Thyroid gland (tissue), 4 donors: ENCODE results near the gene CFAP251. TPM values are rescaled to one million over a fixed set of nuclear protein-coding genes. Genes with fewer than 3 reads are reported as not detected.

Experiments used
- DNase-seq, 2 donors: peaks; one replicate each; pipeline ENCODE4 v3.0.0-alpha.2; 2019
- H3K27ac ChIP-seq, 3 donors: fragments of 200-600 bp; sonication (generic); 1 replicate in 2 of 3; 2 replicates in 1 of 3; pipeline ENCODE4 v1.5.1; 2016 to 2019; ENCODE audit warnings: mild to moderate bottlenecking in 1 of 3, moderate library complexity in 1 of 3
- H3K27me3 ChIP-seq: fragments of 200-600 bp; sonication (generic); one replicate; pipeline ENCODE4 v1.5.1; 2019
- H3K36me3 ChIP-seq, 2 donors: fragments of 200-600 bp; sonication (generic); one replicate each; pipeline ENCODE4 v1.5.1; 2016 to 2019
- H3K4me1 ChIP-seq, 2 donors: fragments of 200-600 bp; sonication (generic); one replicate each; pipeline ENCODE4 v1.5.1; 2017 to 2019
- H3K4me3 ChIP-seq, 3 donors: fragments of 200-600 bp; sonication (generic); replicated peaks in 1 of 3; 1 replicate in 2 of 3; 2 replicates in 1 of 3; pipeline ENCODE4 v1.5.1; 2016; ENCODE audit warnings: mild to moderate bottlenecking in 1 of 3
- H3K9me3 ChIP-seq: fragments of 200-600 bp; sonication (generic); one replicate; pipeline ENCODE4 v1.5.1; 2017
- POLR2A ChIP-seq, 2 donors: fragments of 450-650 bp; IDR thresholded peaks; one replicate each; pipeline ENCODE4 v1.6.1; 2017; ENCODE audit warnings: antibody characterized with exemption in 2 of 2, mild to moderate bottlenecking in 2 of 2, moderate library complexity in 1 of 2
- WGBS, 2 donors: methylation state at CpG; one replicate each; pipeline ENCODE4 v1.1.5; 2017; 5-methylcytosine and 5-hydroxymethylcytosine counted together
- intact Hi-C: fragments of 100-400 bp; cut with DNase I; formaldehyde crosslinking; loops from one replicate; pipeline ENCODE4 v1.15.1; 2023
- total RNA-seq, 4 donors: library from RNA; depleted of rRNA; stranded (reverse); fragments of >200 nt; gene quantifications; one replicate each; pipeline ENCODE4 v1.2.3, GENCODE V29; 2016
- TF ChIP-seq, protein P1 (sequence below), 6 experiments: fragments of 200-600 bp in 3 of 6; fragments of 450-650 bp in 3 of 6; sonication (generic) in 3 of 6; IDR thresholded peaks; one replicate each; pipeline ENCODE4 v1.5.1; 2016 to 2019; ENCODE audit warnings: antibody characterized with exemption in 6 of 6, mild to moderate bottlenecking in 2 of 6, inconsistent platforms in 1 of 6, moderate library complexity in 1 of 6

Gene CFAP251
- total RNA-seq, 4 donors from 2014 or later, result 17.7 to 27.0 (median 23.7) TPM

DNA sequence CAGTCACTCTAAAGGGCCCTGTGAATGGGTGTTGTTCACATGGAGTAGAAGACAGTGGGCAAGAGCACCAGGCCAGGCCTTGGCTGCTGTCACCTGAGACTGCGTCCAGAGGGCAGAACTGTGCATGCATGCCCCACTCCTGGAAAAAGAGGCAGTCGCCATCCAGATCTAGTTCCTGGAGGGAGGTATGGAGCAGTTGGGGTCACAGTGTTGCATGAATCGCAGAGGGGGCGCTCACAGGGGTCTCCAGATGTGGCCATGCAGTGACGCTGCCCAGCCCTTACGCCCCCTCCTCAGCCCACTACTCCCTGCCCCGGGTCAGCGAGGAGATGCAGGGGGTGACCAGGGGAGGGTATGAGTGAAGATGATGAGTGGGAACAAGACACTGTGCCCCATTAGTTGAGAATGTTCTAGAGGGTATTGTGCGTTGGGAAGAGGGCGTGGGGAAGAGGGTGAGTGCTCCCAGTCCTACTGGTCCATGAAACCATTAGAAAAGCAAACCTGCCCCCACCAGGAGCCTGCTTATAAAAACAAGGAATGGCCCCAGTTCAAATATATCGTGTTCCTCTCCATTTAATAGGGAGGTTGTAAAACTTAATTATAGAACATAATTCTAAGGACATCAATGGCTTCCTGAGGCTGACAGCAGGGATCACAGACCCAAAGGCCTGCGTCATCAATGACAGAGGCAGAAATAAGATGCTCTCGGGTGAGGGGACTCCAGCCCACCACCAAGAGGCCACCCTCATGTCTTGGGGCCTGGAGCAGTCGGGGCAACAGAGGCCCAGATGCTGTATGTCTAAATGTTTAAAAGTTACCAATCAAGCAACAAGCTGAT is 71.1 kb downstream of the CFAP251 start:
- Histone ChIP-seq H3K9me3 (no peaks in the 10 kb centered on the region), H3K4me3 (no peak overlapping the region), H3K27ac (no peak overlapping the region), H3K36me3 (no peaks in the 10 kb centered on the region), H3K4me1 (peaks cover 0 to 10% of the 10 kb centered on the region in 2 donors), H3K27me3 (no peaks in the 10 kb centered on the region)
- intact Hi-C loops, result no loop called here
- no peak for TF ChIP-seq POLR2A (IDR thresholded peaks at IDR 0.05)
- 93 to 94% methylated on average over 14 of the region's 14 CpGs for WGBS, 2 donors
- DNase-seq, result no peak

DNA sequence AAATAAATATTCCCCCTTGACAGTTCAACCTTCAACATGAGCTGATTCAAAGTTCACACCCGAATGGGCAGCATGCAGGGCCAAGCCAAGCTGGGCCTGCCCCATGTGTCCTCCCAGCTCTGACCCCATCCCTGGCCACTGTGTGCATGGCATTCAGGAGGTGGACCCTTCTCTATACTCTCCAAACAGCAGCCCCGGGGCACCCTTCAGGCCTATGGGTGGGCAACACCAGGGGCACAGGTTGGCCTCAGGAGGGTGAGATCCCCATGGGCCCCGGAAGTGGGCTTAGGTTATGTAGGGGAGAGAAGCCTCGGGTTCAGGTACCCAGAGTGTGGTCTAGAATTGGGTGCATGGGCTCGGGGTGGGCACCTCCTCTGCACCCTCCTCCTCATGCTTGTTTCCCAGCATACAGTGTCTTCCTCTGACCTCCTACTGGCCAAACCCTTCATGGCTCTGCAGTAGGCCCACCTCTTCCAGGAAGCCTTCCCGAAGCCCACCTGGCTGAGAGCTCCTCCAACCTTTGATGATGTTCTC is 71.8 kb downstream of the CFAP251 start:
- 92 to 95% methylated on average over 6 of the region's 6 CpGs for WGBS, 2 donors
- intact Hi-C loops, result no loop called here
- Histone ChIP-seq H3K4me1 (peaks cover 0 to 10% of the 10 kb centered on the region in 2 donors), H3K27ac (no peak overlapping the region), H3K9me3 (no peaks in the 10 kb centered on the region), H3K27me3 (no peaks in the 10 kb centered on the region), H3K4me3 (no peak overlapping the region), H3K36me3 (no peaks in the 10 kb centered on the region)
- no peak for TF ChIP-seq POLR2A (IDR thresholded peaks at IDR 0.05)
- TF ChIP-seq, protein P1, sequence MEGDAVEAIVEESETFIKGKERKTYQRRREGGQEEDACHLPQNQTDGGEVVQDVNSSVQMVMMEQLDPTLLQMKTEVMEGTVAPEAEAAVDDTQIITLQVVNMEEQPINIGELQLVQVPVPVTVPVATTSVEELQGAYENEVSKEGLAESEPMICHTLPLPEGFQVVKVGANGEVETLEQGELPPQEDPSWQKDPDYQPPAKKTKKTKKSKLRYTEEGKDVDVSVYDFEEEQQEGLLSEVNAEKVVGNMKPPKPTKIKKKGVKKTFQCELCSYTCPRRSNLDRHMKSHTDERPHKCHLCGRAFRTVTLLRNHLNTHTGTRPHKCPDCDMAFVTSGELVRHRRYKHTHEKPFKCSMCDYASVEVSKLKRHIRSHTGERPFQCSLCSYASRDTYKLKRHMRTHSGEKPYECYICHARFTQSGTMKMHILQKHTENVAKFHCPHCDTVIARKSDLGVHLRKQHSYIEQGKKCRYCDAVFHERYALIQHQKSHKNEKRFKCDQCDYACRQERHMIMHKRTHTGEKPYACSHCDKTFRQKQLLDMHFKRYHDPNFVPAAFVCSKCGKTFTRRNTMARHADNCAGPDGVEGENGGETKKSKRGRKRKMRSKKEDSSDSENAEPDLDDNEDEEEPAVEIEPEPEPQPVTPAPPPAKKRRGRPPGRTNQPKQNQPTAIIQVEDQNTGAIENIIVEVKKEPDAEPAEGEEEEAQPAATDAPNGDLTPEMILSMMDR (IDR thresholded peaks at IDR 0.05), result no peak
- DNase-seq, result no peak

DNA sequence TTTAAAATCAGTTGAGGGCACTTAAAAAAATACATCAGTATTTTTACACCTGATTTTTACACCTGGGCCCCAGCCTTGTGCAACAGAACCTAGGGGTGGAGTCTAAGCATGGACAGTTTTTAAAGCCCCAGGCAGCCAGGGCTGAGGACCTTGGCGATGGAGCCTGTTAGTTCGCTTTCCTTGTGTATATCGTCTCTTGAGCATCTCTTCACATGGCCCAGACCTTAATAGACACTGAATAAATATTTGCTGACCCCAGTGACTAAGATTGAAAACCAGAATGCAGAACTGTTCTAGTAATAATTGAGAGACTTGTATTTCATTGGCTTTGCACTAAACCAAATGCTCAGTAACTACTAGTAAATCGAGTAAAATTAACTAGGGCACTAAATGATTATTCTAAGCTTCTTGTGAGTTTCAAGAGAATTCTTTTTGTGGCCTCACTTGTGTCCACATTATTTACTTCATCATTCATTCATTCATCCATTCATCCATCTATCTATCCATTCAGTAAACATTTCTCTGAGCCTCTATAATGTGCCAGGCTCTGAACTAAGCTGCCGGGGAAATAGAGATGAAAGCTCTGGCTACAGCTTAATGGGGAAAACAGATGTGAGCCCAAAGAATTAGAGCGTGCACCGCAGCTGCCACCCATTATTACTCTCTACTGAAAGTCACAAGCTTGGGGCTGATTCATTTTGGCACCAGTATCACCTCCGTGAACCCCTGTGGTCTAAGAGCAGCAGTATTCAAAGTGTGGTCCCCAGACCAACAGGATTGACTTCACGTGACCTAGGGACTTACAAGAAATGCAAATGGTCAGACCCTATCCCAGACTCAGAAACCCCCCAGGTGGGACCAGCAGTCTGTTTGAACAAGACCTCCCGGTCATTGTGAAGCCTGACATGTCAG is 72.6 kb downstream of the CFAP251 start:
- H3K27ac ChIP-seq, result peak overlapping the region in 2 of 3 donors; percentile 54 to 91
- TF ChIP-seq, protein P1 (IDR thresholded peaks at IDR 0.05), result no peak
- H3K27me3 ChIP-seq, result no peaks in the 10 kb centered on the region
- H3K4me1 ChIP-seq, result peaks cover 1 to 10% of the 10 kb centered on the region in 2 donors
- WGBS, 2 donors, result 81 to 82% methylated on average over 10 of the region's 10 CpGs
- intact Hi-C loops, result no loop called here
- no peaks in the 10 kb centered on the region for H3K9me3 ChIP-seq
- no peaks in the 10 kb centered on the region for H3K36me3 ChIP-seq
- no peak overlapping the region for H3K4me3 ChIP-seq
- DNase-seq, result no peak

DNA sequence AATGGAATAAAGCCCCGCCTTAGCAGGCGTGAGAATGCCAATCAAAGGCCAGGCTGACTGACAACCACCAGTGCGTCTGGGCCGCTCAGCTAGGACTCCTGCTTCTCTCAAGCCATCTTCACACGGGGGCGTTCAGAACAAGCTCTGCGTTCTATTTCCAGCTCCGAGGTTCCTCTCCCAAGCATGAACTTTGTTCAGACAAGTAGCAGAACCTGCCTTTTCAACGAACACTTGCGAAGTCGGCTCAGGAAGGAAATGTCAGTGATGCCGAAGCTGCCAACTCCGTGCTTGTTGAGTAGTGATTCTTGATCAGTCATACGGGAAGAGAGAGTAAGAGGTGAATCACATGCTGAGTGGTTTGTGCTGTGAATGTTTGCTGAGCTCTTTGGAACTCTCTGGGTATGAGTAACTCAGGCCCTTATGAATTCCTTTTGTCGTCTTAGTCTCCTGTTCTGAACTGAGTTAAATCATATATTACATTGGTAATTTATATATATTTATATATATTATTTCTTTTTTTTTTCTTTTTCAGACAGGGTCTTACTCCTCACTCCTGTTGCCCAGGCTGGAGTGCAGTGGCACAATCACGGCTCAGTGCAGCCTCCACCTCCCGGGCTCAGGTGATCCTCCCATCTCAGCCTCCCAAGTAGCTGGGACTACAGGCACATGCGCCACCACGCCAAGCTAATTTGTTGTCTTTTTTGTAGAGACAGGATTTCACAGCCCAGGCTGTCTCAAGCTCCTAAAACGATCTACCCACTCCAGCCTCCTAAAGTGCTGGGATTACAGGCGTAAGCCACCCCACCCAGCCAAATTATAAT is 73.9 kb downstream of the CFAP251 start:
- 45 to 52% methylated on average over 21 of the region's 21 CpGs for WGBS, 2 donors
- H3K36me3 ChIP-seq, result no peaks in the 10 kb centered on the region

More for the DNA sequence above, 73.9 kb downstream of the CFAP251 start:
- Histone ChIP-seq H3K4me1 (peaks cover 3 to 10% of the 10 kb centered on the region in 2 donors), H3K4me3 (no peak overlapping the region), H3K27ac (peak overlapping the region; percentile 80 to 98 (median 91)), H3K9me3 (no peaks in the 10 kb centered on the region), H3K27me3 (no peaks in the 10 kb centered on the region)
- intact Hi-C loops, result no loop called here
- peak; percentile 95 for DNase-seq
- TF ChIP-seq, protein P1 (IDR thresholded peaks at IDR 0.05), result no peak
- TF ChIP-seq POLR2A (IDR thresholded peaks at IDR 0.05), result peak in 1 of 2 donors; percentile 55
